Activated CD4-positive, alpha-beta memory T cell treated with anti-CD3 and anti-CD28 coated beads for 36 hours (primary cell): ENCODE results near the gene LRMDA. TPM values are rescaled to one million over a fixed set of nuclear protein-coding genes. Genes with fewer than 3 reads are reported as not detected.

Source experiments
- CTCF ChIA-PET: fragments of 350-600 bp; sonication (Branson Sonifier 250); formaldehyde crosslinking; loops from one replicate; lab custom pipeline; 2021; ENCODE audit warnings: antibody characterized with exemption, inconsistent platforms; lab: Charles Lee
- POLR2A ChIA-PET: fragments of 350-600 bp; sonication (Branson Sonifier 250); formaldehyde crosslinking; loops from one replicate; lab custom pipeline; 2021; ENCODE audit warnings: antibody characterized with exemption; lab: Charles Lee
- DNase-seq: peaks from one replicate; pipeline ENCODE4 v3.0.0-alpha.2; 2020
- H3K27ac Mint-ChIP-seq: one replicate; pipeline ENCODE4 v1.8.0; 2021; ENCODE audit warnings: mixed read lengths
- H3K27me3 Mint-ChIP-seq: one replicate; pipeline ENCODE4 v1.8.0; 2021; ENCODE audit warnings: mixed read lengths
- H3K36me3 Mint-ChIP-seq: one replicate; pipeline ENCODE4 v1.8.0; 2021; ENCODE audit warnings: mixed read lengths
- H3K4me1 Mint-ChIP-seq: one replicate; pipeline ENCODE4 v1.8.0; 2021; ENCODE audit warnings: low read depth, mixed read lengths
- H3K4me3 Mint-ChIP-seq: one replicate; pipeline ENCODE4 v1.8.0; 2021; ENCODE audit warnings: mild to moderate bottlenecking, mixed read lengths
- H3K9me3 Mint-ChIP-seq: one replicate; pipeline ENCODE4 v1.8.0; 2021; ENCODE audit warnings: mixed read lengths
- intact Hi-C: fragments of 100-400 bp; cut with micrococcal nuclease; formaldehyde crosslinking; loops from one replicate; pipeline ENCODE4 v1.15.1; 2023
- total RNA-seq, 2 experiments: library from RNA; stranded (reverse); gene quantifications; one replicate each; pipeline ENCODE4 v1.2.3, GENCODE V29; 2021

Gene LRMDA
- total RNA-seq, 2 experiments from 2014 or later = not detected

DNA sequence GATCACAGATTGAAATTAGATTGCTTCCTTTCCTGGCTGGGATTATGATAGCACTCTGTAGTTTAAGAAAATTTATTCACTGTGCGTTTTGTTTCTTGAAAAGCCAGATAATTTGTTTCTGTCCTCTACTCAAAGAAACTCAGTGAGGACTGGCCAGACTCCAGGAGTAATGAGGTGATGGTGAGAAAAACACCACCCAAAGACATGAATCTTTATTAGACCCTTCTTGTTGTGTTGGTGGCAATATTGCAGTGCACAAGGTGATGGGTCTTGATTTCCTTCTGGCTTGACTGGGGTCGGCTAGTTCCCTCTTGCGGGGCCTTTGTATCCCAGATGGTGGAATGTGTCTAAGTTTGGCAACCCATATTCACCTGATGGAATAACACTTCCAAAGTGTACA is 756.8 kb downstream of the LRMDA start:
- Mint-ChIP-seq H3K9me3 (no peaks in the 10 kb centered on the region), H3K36me3 (no peaks in the 10 kb centered on the region), H3K4me3 (no peak overlapping the region), H3K27me3 (no peaks in the 10 kb centered on the region), H3K27ac (no peak overlapping the region), H3K4me1 (no peaks in the 10 kb centered on the region)
- ChIA-PET CTCF (no interaction called here), POLR2A (no interaction called here)
- intact Hi-C loops = no loop called here
- DNase-seq = no peak

DNA sequence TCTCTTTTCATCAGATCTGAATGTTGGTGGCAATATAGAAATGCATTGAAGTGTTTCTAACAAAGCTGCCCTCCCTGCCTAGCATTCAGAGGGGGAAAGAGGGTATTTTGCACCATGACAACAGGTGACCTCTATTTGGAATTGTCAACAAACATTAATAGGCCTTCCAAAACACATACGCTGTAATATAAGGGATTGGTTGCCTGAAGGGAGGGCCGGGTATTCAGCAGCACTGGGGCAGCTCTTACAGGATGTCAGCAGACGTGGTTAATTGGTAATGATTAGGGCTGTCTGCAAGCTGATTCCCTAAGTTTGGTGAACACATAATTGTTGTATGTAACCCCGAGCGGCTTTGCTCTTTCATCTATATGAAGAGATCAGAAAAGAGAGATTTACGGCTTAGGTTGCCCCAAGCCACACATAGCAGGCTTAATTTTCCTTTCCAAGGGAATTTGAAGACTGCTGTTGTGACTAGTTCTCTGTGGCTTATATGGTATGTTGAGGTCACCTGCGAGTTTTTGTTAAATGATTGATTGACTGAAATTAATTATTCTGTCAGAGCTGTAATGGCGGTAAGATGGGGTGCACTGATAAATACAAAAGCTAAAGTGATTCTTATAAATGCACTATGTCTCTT is 759.3 kb downstream of the LRMDA start:
- no peaks in the 10 kb centered on the region for H3K9me3 Mint-ChIP-seq
- ChIA-PET POLR2A (no interaction called here), CTCF (no interaction called here)
- no peaks in the 10 kb centered on the region for H3K36me3 Mint-ChIP-seq
- H3K27ac Mint-ChIP-seq = no peak overlapping the region
- no peak for DNase-seq
- no peaks in the 10 kb centered on the region for H3K27me3 Mint-ChIP-seq
- no peaks in the 10 kb centered on the region for H3K4me1 Mint-ChIP-seq
- H3K4me3 Mint-ChIP-seq = no peak overlapping the region
- intact Hi-C loops = no loop called here

DNA sequence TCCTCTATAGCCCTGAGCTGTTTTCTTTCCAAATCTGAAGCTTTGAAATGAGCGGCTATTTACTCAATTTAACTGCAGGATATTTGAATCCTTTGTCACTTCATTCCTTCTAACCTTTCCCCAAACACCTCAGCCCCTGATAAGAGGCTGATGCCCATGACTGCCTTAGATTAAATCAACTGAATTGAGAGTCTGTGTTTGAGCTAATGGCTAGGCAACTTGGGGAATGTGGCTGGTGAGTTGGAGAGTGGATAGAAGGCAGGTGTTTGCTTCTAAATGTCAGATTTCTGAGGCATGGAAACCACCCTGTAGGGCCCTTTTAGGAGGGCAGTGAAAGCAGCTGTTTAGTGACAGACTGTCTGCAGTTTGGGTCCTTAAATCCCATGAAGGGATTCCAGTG is 759.9 kb downstream of the LRMDA start:
- no peaks in the 10 kb centered on the region for H3K4me1 Mint-ChIP-seq
- ChIA-PET CTCF (no interaction called here), POLR2A (no interaction called here)
- H3K4me3 Mint-ChIP-seq = no peak overlapping the region
- DNase-seq = no peak
- intact Hi-C loops = no loop called here
- no peaks in the 10 kb centered on the region for H3K27me3 Mint-ChIP-seq
- no peaks in the 10 kb centered on the region for H3K9me3 Mint-ChIP-seq
- no peak overlapping the region for H3K27ac Mint-ChIP-seq
- H3K36me3 Mint-ChIP-seq = no peaks in the 10 kb centered on the region

DNA sequence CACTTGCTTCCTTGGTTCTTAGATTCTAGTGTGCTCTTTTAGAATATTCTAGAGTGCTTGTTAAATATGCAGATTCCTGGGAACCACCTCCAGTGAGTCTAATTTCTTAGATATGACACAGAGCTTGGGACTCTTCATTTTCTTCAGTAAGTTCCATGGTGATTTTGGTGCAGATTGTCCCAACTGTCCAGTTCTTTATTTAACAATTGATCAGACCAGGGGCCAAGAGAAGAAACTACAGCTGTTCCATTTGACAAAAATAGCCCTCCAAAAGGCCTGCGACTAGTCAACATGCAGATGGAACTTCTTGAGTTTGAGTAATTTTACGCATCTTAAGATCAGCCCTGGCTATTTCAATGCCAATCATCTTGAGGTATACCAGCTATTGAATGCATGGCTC is 760.7 kb downstream of the LRMDA start:
- no peaks in the 10 kb centered on the region for H3K27me3 Mint-ChIP-seq
- intact Hi-C loops = no loop called here
- POLR2A ChIA-PET = no interaction called here

DNA sequence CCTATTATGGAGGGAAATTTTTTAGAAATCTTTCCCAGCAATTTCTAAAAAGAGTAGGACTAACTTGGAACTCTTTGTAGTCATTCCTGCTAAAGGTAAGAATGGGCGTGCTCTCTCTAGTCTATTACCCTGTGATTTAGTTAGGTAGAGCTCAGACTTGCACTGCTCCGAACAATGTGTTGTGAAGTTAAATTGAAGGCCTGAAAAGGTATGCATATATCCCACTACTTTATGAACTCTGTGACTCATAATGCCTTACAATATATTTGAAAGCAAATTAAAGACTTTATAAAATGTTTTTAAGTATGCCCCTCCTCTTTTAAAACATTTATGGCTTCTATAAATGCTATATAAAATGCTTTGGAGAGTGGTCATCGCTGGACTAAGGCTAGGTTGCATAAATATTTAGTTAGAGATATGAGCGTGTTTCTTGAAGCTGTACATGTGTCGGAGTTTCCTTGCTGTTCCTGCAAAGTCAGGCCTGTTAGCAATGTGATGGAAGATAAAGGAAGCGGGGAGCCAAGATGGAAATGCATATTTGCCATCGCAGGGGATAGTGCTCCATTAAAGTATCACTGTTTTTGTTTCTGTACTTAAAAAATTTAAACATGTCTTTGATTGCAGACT is 761.4 kb downstream of the LRMDA start:
- POLR2A ChIA-PET = no interaction called here
- H3K4me3 Mint-ChIP-seq = no peak overlapping the region
- no peak overlapping the region for H3K27ac Mint-ChIP-seq

More for the DNA sequence above, 760.7 kb downstream of the LRMDA start:
- H3K9me3 Mint-ChIP-seq = no peaks in the 10 kb centered on the region
- H3K27ac Mint-ChIP-seq = no peak overlapping the region
- CTCF ChIA-PET = no interaction called here
- no peaks in the 10 kb centered on the region for H3K4me1 Mint-ChIP-seq
- no peak for DNase-seq
- no peak overlapping the region for H3K4me3 Mint-ChIP-seq
- no peaks in the 10 kb centered on the region for H3K36me3 Mint-ChIP-seq

DNA sequence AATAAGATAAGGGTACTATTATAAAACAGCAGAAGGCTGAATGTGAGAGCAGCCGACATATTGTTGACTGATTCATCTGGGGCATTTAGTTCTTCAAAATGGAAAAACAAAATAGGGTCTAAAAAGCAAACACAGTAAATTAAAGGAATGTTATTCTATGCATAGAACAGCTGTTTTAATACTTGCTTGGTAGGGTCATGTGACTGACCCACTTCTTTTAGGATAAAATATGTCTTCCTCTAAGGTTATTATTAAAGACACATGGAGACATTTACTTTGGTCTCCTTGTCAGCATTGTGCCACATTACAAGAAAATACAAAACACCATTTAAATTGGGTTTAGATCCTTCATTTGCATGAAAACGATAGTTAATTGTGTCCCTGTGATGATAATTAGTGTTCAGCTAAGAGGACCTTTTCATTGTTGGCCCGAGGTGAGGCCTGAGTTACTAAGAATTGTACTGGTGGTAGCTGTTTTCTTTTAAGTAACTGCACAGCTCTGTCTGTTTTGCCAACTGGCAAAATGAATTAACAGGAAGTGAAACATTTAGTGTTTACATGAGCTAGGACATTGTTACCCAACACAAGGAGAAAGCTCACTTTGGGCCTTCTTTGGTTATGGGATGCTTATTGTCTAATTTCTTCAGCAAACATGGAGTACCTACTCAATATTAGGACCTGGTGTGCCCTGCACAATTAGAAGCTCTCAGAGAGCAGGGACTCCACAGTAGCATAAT is 764.4 kb downstream of the LRMDA start:
- intact Hi-C loops = no loop called here
- H3K36me3 Mint-ChIP-seq = no peaks in the 10 kb centered on the region

More for the DNA sequence above, 761.4 kb downstream of the LRMDA start:
- H3K36me3 Mint-ChIP-seq = no peaks in the 10 kb centered on the region
- no peaks in the 10 kb centered on the region for H3K4me1 Mint-ChIP-seq
- intact Hi-C loops = no loop called here
- CTCF ChIA-PET = no interaction called here
- no peak for DNase-seq
- H3K9me3 Mint-ChIP-seq = no peaks in the 10 kb centered on the region
- no peaks in the 10 kb centered on the region for H3K27me3 Mint-ChIP-seq

DNA sequence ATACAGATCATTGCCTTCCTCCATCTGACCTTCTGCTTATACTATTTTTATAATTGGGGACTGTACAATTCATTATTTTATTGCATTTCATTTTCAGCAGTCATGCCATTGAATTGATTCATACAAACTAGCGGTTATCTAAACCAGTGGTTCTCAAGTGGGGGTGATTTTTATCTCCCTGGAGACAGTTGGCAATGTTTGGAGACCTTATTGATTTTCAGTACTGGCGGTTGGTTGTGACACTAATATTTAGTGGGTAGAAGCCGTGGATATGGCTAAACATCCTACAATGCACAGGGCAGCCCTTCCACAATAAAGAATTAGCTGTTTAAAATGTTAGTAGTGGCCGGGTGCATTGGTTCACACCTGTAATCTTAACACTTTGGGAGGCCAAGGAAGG is 765.9 kb downstream of the LRMDA start:
- H3K27ac Mint-ChIP-seq = no peak overlapping the region

More for the DNA sequence above, 764.4 kb downstream of the LRMDA start:
- CTCF ChIA-PET = no interaction called here
- no peaks in the 10 kb centered on the region for H3K4me1 Mint-ChIP-seq
- no peak for DNase-seq
- no peak overlapping the region for H3K27ac Mint-ChIP-seq
- no peak overlapping the region for H3K4me3 Mint-ChIP-seq
- POLR2A ChIA-PET = no interaction called here
- no peaks in the 10 kb centered on the region for H3K9me3 Mint-ChIP-seq
- no peaks in the 10 kb centered on the region for H3K27me3 Mint-ChIP-seq

DNA sequence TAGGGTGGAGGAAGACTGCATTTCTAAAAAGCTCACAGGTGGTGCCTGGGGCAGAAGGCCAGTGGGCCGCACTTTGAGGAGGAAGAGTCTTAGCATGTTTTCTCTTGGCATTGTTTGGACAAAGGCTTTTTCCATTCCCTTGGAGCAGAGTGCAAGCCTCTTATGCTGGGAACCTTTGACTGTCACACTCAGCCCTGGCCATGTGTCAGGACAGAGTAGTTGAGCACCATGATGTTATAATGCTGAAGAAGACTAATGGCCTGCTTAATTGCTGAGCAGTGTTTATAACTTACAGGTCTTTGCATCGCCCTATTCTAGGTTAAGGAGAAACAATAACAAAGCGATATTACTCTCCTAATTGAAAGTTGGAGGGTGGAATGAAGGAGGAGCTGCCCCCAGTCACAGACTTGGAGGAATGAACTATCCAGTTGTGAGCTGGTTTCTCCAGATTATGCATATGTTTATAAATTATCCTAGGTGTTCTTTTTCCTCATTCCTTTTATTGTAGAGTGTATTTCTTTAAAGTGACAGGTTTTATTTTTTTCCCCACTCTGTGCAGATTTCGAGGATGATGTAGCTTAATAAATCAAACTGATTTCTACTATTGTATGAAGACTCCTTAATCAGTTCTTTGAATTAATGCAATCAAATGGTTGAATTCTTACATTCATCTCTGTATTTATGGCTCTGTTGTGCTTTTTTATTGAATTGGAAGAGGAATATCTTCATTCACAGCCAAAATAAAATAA is 767.0 kb downstream of the LRMDA start:
- POLR2A ChIA-PET = no interaction called here
- H3K27ac Mint-ChIP-seq = no peak overlapping the region

More for the DNA sequence above, 765.9 kb downstream of the LRMDA start:
- CTCF ChIA-PET = no interaction called here
- Mint-ChIP-seq H3K36me3 (no peaks in the 10 kb centered on the region), H3K27me3 (no peaks in the 10 kb centered on the region), H3K4me3 (no peak overlapping the region), H3K4me1 (no peaks in the 10 kb centered on the region), H3K9me3 (no peaks in the 10 kb centered on the region)
- no peak for DNase-seq
- POLR2A ChIA-PET = no interaction called here
- intact Hi-C loops = no loop called here

DNA sequence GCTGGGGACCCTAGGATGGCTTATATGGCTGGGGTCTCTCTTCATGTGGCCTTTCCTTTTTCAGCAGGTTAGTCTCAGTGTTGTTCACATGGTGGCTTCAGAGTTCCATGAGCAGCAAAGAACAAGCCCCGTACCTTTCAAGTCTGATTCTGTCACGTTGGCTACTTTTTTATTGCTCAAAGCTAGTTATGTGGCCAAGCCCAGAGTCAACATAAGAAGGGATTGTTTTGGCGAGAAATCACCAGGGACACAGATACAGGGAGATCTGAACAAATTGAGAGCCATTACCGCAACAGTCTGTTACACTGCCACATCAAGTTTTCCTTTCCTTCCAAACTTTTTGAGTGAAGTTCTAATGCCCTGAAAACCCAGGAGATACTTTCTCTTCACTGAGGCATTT is 770.5 kb downstream of the LRMDA start:
- no peaks in the 10 kb centered on the region for H3K9me3 Mint-ChIP-seq
- intact Hi-C loops = no loop called here
- no peak overlapping the region for H3K4me3 Mint-ChIP-seq
- no peak overlapping the region for H3K27ac Mint-ChIP-seq
- ChIA-PET POLR2A (no interaction called here), CTCF (no interaction called here)
- no peaks in the 10 kb centered on the region for H3K27me3 Mint-ChIP-seq
- no peaks in the 10 kb centered on the region for H3K4me1 Mint-ChIP-seq
- DNase-seq = no peak
- no peaks in the 10 kb centered on the region for H3K36me3 Mint-ChIP-seq

More for the DNA sequence above, 767.0 kb downstream of the LRMDA start:
- H3K4me1 Mint-ChIP-seq = no peaks in the 10 kb centered on the region
- intact Hi-C loops = no loop called here
- H3K27me3 Mint-ChIP-seq = no peaks in the 10 kb centered on the region
- CTCF ChIA-PET = no interaction called here
- H3K9me3 Mint-ChIP-seq = no peaks in the 10 kb centered on the region
- H3K4me3 Mint-ChIP-seq = no peak overlapping the region
- no peaks in the 10 kb centered on the region for H3K36me3 Mint-ChIP-seq
- no peak for DNase-seq

DNA sequence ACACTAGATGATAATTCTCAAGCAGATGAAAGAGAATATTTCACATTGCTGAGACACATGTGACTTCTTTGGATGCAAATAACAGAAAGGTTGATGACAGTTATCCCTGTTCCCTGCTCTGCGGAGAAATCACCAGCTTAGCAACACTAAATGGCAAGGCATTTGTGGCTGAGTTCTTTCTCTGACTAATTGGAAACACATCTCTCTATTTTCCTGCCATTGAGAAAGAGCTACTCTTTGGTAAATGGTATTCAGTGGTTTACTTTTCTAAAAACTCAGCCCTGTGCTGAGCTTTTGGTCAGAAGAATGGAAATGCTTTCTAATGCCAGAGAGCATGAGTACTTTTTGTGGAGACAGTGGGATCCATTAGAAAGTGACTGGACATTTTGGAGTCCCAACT is 771.4 kb downstream of the LRMDA start:
- intact Hi-C loops = no loop called here

DNA sequence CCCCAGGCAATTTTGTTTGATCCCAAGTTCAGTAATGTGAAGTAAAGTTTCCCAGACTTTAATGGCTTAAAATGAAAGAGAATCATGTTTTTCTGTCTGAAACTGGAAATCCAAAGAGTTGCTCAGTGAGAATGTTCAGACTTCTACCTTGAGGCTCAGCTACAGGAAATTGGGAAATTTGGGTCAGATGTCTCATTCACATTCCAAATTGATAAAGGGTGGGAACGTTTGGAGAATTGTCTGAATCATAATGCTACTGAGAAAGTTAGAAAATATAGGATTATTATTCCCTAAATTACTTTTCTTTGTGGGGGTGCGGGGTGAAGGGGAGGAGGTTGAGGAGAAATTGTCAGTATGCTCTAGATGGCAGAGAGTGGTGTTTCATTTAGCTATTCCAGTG is 773.9 kb downstream of the LRMDA start:
- intact Hi-C loops = no loop called here
- H3K9me3 Mint-ChIP-seq = no peaks in the 10 kb centered on the region
- no peaks in the 10 kb centered on the region for H3K27me3 Mint-ChIP-seq
- ChIA-PET CTCF (no interaction called here), POLR2A (no interaction called here)
- no peak overlapping the region for H3K4me3 Mint-ChIP-seq
- no peak overlapping the region for H3K27ac Mint-ChIP-seq
- no peaks in the 10 kb centered on the region for H3K4me1 Mint-ChIP-seq
- H3K36me3 Mint-ChIP-seq = no peaks in the 10 kb centered on the region
- no peak for DNase-seq

More for the DNA sequence above, 771.4 kb downstream of the LRMDA start:
- Mint-ChIP-seq H3K9me3 (no peaks in the 10 kb centered on the region), H3K4me1 (no peaks in the 10 kb centered on the region), H3K27me3 (no peaks in the 10 kb centered on the region), H3K27ac (no peak overlapping the region), H3K4me3 (no peak overlapping the region), H3K36me3 (no peaks in the 10 kb centered on the region)
- DNase-seq = no peak
- POLR2A ChIA-PET = no interaction called here
- CTCF ChIA-PET = no interaction called here

DNA sequence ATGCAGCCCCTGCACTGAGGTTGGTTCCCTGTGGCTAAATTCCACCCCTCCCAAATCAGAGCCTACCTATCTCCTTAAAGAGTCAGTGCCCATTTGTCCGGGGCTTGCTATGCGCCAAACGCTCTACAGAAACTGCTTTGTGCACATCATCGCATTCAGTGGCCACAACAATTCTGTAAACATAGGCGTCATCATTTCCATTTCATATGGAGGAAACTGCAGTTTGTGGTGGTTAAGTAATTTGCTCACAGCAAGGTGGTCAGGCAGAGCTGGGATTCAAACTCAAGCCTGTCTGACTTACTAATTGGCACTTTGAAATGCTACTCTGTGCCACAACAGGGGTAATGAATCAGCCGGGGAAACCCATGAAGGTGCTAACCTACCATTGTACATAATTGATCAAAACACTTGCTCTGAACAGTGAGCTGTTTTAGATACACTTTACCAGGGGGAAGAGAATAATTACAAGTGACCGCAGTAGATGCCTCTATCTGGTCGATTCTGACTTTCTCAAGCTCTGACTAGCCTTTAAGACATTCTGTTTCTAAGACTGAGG is 775.5 kb downstream of the LRMDA start:
- CTCF ChIA-PET = no interaction called here
- DNase-seq = no peak
- POLR2A ChIA-PET = no interaction called here
- no peaks in the 10 kb centered on the region for H3K4me1 Mint-ChIP-seq
- H3K27me3 Mint-ChIP-seq = no peaks in the 10 kb centered on the region
- no peak overlapping the region for H3K27ac Mint-ChIP-seq
- H3K36me3 Mint-ChIP-seq = no peaks in the 10 kb centered on the region
- intact Hi-C loops = no loop called here
- no peaks in the 10 kb centered on the region for H3K9me3 Mint-ChIP-seq
- H3K4me3 Mint-ChIP-seq = no peak overlapping the region
